Measurements from ENCODE around the gene THEM5. TPM values are rescaled to one million over a fixed set of nuclear protein-coding genes. Genes with fewer than 3 reads are reported as not detected.

Gene THEM5
- total RNA-seq, 1 experiment from 2014 or later = not detected

DNA sequence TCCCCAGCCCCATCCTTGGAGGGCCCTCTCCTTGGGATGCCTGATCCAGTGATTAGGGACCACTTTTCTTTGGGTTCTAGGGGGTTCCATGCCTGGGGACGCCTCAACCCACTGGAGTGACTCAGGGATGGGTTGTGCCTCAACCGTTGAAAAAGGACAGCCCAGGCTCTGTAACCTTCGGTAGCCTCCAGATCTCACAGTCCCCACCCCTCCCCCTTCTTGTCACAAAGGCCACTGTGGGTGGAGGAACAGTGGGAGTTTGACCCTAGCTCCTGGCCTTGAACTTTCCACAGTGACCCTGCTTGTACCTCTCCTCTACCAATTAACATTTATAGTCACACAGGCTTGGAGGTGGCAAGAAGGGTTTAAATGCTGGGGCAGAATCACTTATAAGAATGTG is 19.3 kb downstream of the THEM5 start:
- H3K4me1 ChIP-seq (ENCODE audit: insufficient read depth, low read length) = peaks cover 33% of the 10 kb centered on the region

GRCh38 chr1:151833172-151833900 is 20.2 kb downstream of the THEM5 start:
- no TSS peak for BruUV-seq (replicated peaks)
- TF ChIP-seq CTCF (conservative IDR thresholded peaks at IDR 0.05; ENCODE audit: low read depth, low read length) = no peak
- no peak for TF ChIP-seq EZH2 (IDR thresholded peaks at IDR 0.05; ENCODE audit: low read length, unreplicated experiment)
- no peak for TF ChIP-seq EZH2phosphoT487 (IDR thresholded peaks at IDR 0.05; ENCODE audit: borderline replicate concordance, low read length)
- ChIA-PET POLR2A (ENCODE audit: unreplicated experiment) (no interaction called here), CTCF (interaction anchor here (1.0 kb wide), 1 partner anchor 70 kb away, joined by 3 read pairs; the partner anchor contains the start of gene MRPL9)
- Histone ChIP-seq H3K9me3 (ENCODE audit: low read length) (no peaks in the 10 kb centered on the region), H3K27me3 (ENCODE audit: low read length) (no peaks in the 10 kb centered on the region), H3K4me1 (ENCODE audit: insufficient read depth, low read length) (peaks cover 28% of the 10 kb centered on the region), H3K79me2 (ENCODE audit: low read length) (no peaks in the 10 kb centered on the region), H3K27ac (ENCODE audit: low read length) (no peak overlapping the region), H3K9ac (ENCODE audit: low read length) (no peak overlapping the region), H3K4me2 (ENCODE audit: low read length) (no peak overlapping the region), H3F3A (ENCODE audit: low read length, unreplicated experiment) (no peaks in the 10 kb centered on the region), H3K9me2 (replicated peaks; ENCODE audit: low read length) (no peaks in the 10 kb centered on the region), H3K36me3 (ENCODE audit: low read depth, low read length) (no peaks in the 10 kb centered on the region), H3K4me3 (ENCODE audit: low read length) (no peak overlapping the region), H2AFZ (ENCODE audit: low read length) (no peak overlapping the region), H4K20me1 (ENCODE audit: low read length) (no peaks in the 10 kb centered on the region)
- ATAC-seq = no peak
- no peak for DNase-seq
- intact Hi-C loops (cut with micrococcal nuclease) = loop anchor here (10.0 kb wide), 2 partner anchors 219 to 489 kb away; partner anchors contain the start of genes RFX5 and SNX27

More for the DNA sequence above, 19.3 kb downstream of the THEM5 start:
- ChIA-PET POLR2A (ENCODE audit: unreplicated experiment) (no interaction called here), CTCF (no interaction called here)
- Histone ChIP-seq H3K4me2 (ENCODE audit: low read length) (no peak overlapping the region), H3K9me2 (replicated peaks; ENCODE audit: low read length) (no peaks in the 10 kb centered on the region), H3K79me2 (ENCODE audit: low read length) (no peaks in the 10 kb centered on the region), H3K36me3 (ENCODE audit: low read depth, low read length) (no peaks in the 10 kb centered on the region), H3K4me3 (ENCODE audit: low read length) (no peak overlapping the region), H3K9ac (ENCODE audit: low read length) (no peak overlapping the region), H3K27me3 (ENCODE audit: low read length) (no peaks in the 10 kb centered on the region), H3K27ac (ENCODE audit: low read length) (no peak overlapping the region), H2AFZ (ENCODE audit: low read length) (no peak overlapping the region), H4K20me1 (ENCODE audit: low read length) (no peaks in the 10 kb centered on the region), H3K9me3 (ENCODE audit: low read length) (no peaks in the 10 kb centered on the region), H3F3A (ENCODE audit: low read length, unreplicated experiment) (no peaks in the 10 kb centered on the region)
- BruUV-seq (replicated peaks) = no TSS peak
- TF ChIP-seq EZH2 (IDR thresholded peaks at IDR 0.05; ENCODE audit: low read length, unreplicated experiment) (no peak), CTCF (conservative IDR thresholded peaks at IDR 0.05; ENCODE audit: low read depth, low read length) (no peak), EZH2phosphoT487 (IDR thresholded peaks at IDR 0.05; ENCODE audit: borderline replicate concordance, low read length) (no peak)
- ATAC-seq (no peak), DNase-seq (no peak)
- intact Hi-C loops (cut with micrococcal nuclease) = loop anchor here (10.0 kb wide), 2 partner anchors 219 to 489 kb away; partner anchors contain the start of genes RFX5 and SNX27

Data from PC-3 (cell line).